ENCODE results near the gene ZFYVE9. TPM values are rescaled to one million over a fixed set of nuclear protein-coding genes. Genes with fewer than 3 reads are reported as not detected.

ZFYVE9 gene
- total RNA-seq, 1 experiment from 2014 or later, result 18.0 TPM

DNA sequence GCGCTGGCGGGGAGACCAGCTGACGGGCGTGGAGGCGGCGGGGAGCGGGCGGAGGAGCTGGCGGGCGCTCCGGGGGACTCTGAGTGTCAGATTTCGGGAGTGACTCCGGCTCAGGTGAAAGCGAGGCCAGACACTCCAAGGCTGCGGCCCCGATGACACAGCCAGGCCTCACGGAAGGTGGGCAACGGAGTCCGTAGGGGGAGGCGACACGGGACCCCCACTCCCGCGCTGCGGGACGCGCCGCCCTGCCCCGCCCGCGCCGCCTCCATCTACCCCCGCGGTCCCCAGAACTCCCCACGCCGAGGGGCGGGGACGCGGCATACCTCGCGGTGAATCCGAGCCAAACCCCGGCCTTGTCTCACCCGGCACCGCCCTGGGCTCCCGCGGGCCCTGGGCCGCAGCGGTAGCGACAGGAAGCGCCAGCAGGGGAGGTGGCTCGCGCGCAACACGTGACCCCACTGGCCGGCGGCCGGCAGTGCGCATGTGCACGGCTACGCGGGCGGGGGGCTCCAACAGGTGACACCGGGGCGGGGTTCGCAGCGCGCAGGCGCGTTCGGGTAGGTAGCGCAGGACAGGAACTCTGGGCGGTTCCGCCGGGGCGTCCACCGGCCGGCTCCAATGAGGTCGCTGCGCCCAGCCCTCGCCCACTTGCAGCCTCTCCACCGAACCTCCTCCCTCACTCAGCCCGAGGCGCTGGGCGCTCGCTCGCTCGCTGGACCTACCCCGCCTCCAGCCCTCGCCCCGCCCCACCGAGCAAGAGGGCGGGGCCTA lies 224.0 kb downstream of the ZFYVE9 start, which contains the start of gene CC2D1B:
Gene CC2D1B (minus strand): TSS at position 460 of the 771 bp plus-strand sequence. CDS start 1,585 bp downstream, outside the sequence.
- ATAC-seq, result peak; percentile 96
- BruUV-seq (replicated peaks), result no TSS peak
- Histone ChIP-seq H3K27me3 (ENCODE audit: control insufficient read depth, insufficient read depth, low read length) (no peaks in the 10 kb centered on the region), H3K4me1 (ENCODE audit: control insufficient read depth, insufficient read depth, low read length) (peaks cover 18% of the 10 kb centered on the region), H3K4me3 (ENCODE audit: low read depth in 2 of 2, low read length in 2 of 2) (peak within 1 kb of the TSS; percentile 74 to 92), H3K9me3 (ENCODE audit: control insufficient read depth, insufficient read depth, low read depth, low read length) (no peaks in the 10 kb centered on the region), H3K27ac (ENCODE audit: low read length) (peak within 1 kb of the TSS; percentile 93), H3K36me3 (ENCODE audit: control insufficient read depth, insufficient read depth, low read length) (peaks cover 11% of the 10 kb centered on the region)
- no peak for TF ChIP-seq TCF7L2 (IDR thresholded peaks at IDR 0.05; ENCODE audit: low read depth, low read length)
- peak; percentile 89; the same call in 1 of the 2 replicates for TF ChIP-seq SIN3A (IDR thresholded peaks at IDR 0.05; ENCODE audit: borderline replicate concordance, insufficient read depth, low read depth, low read length)
- peak; percentile 92 for TF ChIP-seq POLR2AphosphoS5 (IDR thresholded peaks at IDR 0.05; ENCODE audit: low read depth, low read length)
- TF ChIP-seq, protein P1, sequence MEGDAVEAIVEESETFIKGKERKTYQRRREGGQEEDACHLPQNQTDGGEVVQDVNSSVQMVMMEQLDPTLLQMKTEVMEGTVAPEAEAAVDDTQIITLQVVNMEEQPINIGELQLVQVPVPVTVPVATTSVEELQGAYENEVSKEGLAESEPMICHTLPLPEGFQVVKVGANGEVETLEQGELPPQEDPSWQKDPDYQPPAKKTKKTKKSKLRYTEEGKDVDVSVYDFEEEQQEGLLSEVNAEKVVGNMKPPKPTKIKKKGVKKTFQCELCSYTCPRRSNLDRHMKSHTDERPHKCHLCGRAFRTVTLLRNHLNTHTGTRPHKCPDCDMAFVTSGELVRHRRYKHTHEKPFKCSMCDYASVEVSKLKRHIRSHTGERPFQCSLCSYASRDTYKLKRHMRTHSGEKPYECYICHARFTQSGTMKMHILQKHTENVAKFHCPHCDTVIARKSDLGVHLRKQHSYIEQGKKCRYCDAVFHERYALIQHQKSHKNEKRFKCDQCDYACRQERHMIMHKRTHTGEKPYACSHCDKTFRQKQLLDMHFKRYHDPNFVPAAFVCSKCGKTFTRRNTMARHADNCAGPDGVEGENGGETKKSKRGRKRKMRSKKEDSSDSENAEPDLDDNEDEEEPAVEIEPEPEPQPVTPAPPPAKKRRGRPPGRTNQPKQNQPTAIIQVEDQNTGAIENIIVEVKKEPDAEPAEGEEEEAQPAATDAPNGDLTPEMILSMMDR (IDR thresholded peaks at IDR 0.05), result no peak
- TF ChIP-seq, protein P2, sequence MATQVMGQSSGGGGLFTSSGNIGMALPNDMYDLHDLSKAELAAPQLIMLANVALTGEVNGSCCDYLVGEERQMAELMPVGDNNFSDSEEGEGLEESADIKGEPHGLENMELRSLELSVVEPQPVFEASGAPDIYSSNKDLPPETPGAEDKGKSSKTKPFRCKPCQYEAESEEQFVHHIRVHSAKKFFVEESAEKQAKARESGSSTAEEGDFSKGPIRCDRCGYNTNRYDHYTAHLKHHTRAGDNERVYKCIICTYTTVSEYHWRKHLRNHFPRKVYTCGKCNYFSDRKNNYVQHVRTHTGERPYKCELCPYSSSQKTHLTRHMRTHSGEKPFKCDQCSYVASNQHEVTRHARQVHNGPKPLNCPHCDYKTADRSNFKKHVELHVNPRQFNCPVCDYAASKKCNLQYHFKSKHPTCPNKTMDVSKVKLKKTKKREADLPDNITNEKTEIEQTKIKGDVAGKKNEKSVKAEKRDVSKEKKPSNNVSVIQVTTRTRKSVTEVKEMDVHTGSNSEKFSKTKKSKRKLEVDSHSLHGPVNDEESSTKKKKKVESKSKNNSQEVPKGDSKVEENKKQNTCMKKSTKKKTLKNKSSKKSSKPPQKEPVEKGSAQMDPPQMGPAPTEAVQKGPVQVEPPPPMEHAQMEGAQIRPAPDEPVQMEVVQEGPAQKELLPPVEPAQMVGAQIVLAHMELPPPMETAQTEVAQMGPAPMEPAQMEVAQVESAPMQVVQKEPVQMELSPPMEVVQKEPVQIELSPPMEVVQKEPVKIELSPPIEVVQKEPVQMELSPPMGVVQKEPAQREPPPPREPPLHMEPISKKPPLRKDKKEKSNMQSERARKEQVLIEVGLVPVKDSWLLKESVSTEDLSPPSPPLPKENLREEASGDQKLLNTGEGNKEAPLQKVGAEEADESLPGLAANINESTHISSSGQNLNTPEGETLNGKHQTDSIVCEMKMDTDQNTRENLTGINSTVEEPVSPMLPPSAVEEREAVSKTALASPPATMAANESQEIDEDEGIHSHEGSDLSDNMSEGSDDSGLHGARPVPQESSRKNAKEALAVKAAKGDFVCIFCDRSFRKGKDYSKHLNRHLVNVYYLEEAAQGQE (IDR thresholded peaks at IDR 0.05; ENCODE audit: insufficient read depth in 1 of 2, low read depth in 2 of 2, low read length in 1 of 2), result peak in 1 of 2 experiments; percentile 54; a peak in 1 of 4 replicates
- POLR2A ChIA-PET, result interaction anchor here (0.6 to 0.7 kb wide), 3 partner anchors 245 to 875 kb away, joined by 3 to 8 read pairs (median 7); no protein-coding TSS in a partner anchor
- intact Hi-C loops (cut with micrococcal nuclease; ENCODE audit: unreplicated experiment), result no loop called here
- in situ Hi-C loops (cut with HindIII; ENCODE audit: low pct_unique_long_range_greater_than_20kb, low sequenced_read_pairs), result no loop called here
- DNase-seq (ENCODE audit: low read depth, low spot score), result peak; percentile 93
- CTCF ChIA-PET, result interaction anchor here (0.6 kb wide), 2 partner anchors 74 to 230 kb away, joined by 4 to 6 read pairs; no protein-coding TSS in a partner anchor

DNA sequence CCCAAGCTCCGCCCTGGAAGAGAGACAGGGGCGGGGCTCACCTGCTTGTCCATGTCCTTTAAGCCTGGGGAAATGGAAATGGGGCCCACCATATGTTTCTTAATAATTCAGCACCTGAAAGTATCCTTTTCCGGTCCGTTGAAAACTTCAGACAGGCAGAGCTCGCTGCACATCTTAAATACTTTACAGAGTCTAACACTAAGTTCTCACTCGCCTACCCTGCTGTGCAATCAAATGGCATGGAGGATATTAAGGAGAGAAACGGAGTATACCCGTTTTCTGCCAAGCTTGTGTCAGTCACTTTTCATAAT lies 224.6 kb downstream of the ZFYVE9 start:
- ChIA-PET POLR2A (interaction anchor here (0.6 to 0.7 kb wide), 3 partner anchors 245 to 875 kb away, joined by 3 to 8 read pairs (median 7); no protein-coding TSS in a partner anchor), CTCF (interaction anchor here (0.6 kb wide), 2 partner anchors 74 to 231 kb away, joined by 4 to 6 read pairs; no protein-coding TSS in a partner anchor)
- BruUV-seq (replicated peaks), result no TSS peak
- TF ChIP-seq POLR2AphosphoS5 (IDR thresholded peaks at IDR 0.05; ENCODE audit: low read depth, low read length) (no peak), TCF7L2 (IDR thresholded peaks at IDR 0.05; ENCODE audit: low read depth, low read length) (no peak), SIN3A (IDR thresholded peaks at IDR 0.05; ENCODE audit: borderline replicate concordance, insufficient read depth, low read depth, low read length) (no peak)
- TF ChIP-seq, protein P1 (IDR thresholded peaks at IDR 0.05), result no peak
- TF ChIP-seq, protein P2 (IDR thresholded peaks at IDR 0.05; ENCODE audit: insufficient read depth in 1 of 2, low read depth in 2 of 2, low read length in 1 of 2), result no peak
- Histone ChIP-seq H3K4me3 (ENCODE audit: low read depth in 2 of 2, low read length in 2 of 2) (peak overlapping the region; percentile 74 to 92), H3K27ac (ENCODE audit: low read length) (peak overlapping the region; percentile 70), H3K36me3 (ENCODE audit: control insufficient read depth, insufficient read depth, low read length) (peaks cover 11% of the 10 kb centered on the region), H3K9me3 (ENCODE audit: control insufficient read depth, insufficient read depth, low read depth, low read length) (no peaks in the 10 kb centered on the region), H3K4me1 (ENCODE audit: control insufficient read depth, insufficient read depth, low read length) (peaks cover 18% of the 10 kb centered on the region), H3K27me3 (ENCODE audit: control insufficient read depth, insufficient read depth, low read length) (no peaks in the 10 kb centered on the region)
- intact Hi-C loops (cut with micrococcal nuclease; ENCODE audit: unreplicated experiment), result no loop called here
- ATAC-seq (peak; percentile 12), DNase-seq (ENCODE audit: low read depth, low spot score) (no peak)
- in situ Hi-C loops (cut with HindIII; ENCODE audit: low pct_unique_long_range_greater_than_20kb, low sequenced_read_pairs), result no loop called here
